Measurements from ENCODE around the gene SMYD3. TPM values are rescaled to one million over a fixed set of nuclear protein-coding genes. Genes with fewer than 3 reads are reported as not detected.

Gene SMYD3
- total and polyA plus RNA-seq, 5 donors from 2014 or later, result 17.7 to 36.6 (median 28.9) TPM

DNA sequence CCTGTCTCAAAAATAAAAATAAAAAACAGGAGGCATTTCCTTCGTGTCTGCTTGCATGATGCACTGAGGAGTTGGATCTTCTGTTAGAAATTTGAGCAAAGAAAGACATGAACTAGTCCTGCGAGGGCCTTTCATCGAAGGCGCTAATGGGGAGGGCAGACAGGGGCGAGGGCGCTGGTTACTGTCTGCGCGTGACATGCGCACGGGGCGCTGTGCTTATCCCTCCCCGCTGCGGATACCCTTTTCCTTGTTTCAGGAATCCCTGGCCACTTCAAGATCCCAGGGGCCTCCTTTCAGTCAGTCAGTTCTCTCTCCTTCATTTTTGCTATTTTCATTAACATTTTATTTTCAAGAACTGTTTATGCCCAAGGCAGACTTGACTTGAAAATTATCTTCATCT lies 806.4 kb downstream of the SMYD3 start:
- ATAC-seq (ENCODE audit: low read depth in 2 of 2), result no peak
- peaks cover 0 to 2% (median 0%) of the 10 kb centered on the region in 7 donors for H3K9me3 Mint-ChIP-seq

More for the DNA sequence above, 806.4 kb downstream of the SMYD3 start:
- no peaks in the 10 kb centered on the region for H3K4me1 Mint-ChIP-seq
- Histone ChIP-seq H3K4me3 (ENCODE audit: low read depth, low read length) (no peak overlapping the region), H3K27ac (ENCODE audit: insufficient read depth, low read length, poor library complexity, severe bottlenecking) (no peak overlapping the region), H3K27me3 (ENCODE audit: control insufficient read depth, insufficient read depth, low read length) (no peaks in the 10 kb centered on the region), H3K9me3 (ENCODE audit: control insufficient read depth in 2 of 2, low read length in 2 of 2) (no peaks in the 10 kb centered on the region), H3K36me3 (ENCODE audit: control insufficient read depth, insufficient read depth, low read length) (no peaks in the 10 kb centered on the region), H3K4me1 (ENCODE audit: control insufficient read depth, insufficient read depth, low read length, poor library complexity, severe bottlenecking) (no peaks in the 10 kb centered on the region)
- H3K4me3 Mint-ChIP-seq, result no peak overlapping the region
- no peaks in the 10 kb centered on the region for H3K27me3 Mint-ChIP-seq
- H3K27ac Mint-ChIP-seq, result no peak overlapping the region
- no peak for DNase-seq
- no peaks in the 10 kb centered on the region for H3K36me3 Mint-ChIP-seq

Other genes with a start within 250 kb of the SMYD3 start
- 15.2 TPM for gene TFB2M, start 59.0 kb upstream of the SMYD3 start, total RNA-seq
- gene TFB2M, start 59.0 kb upstream of the SMYD3 start, polyA plus RNA-seq, result 10 to 100 TPM; 15.4 to 21.8 (median 20.6) TPM
- 115 TPM for gene CNST, start 59.2 kb upstream of the SMYD3 start, total RNA-seq
- 10 to 100 TPM; 54.4 to 78.4 (median 62.6) TPM for gene CNST, start 59.2 kb upstream of the SMYD3 start, polyA plus RNA-seq
- gene SCCPDH, start 217.1 kb upstream of the SMYD3 start, total RNA-seq, result 1.5 TPM
- 1 to 10 TPM; 2.0 to 5.0 (median 4.1) TPM for gene SCCPDH, start 217.1 kb upstream of the SMYD3 start, polyA plus RNA-seq

Measured in CD4-positive, CD25-positive, alpha-beta regulatory T cell (primary cell).